HL-60/S4 treated with phorbol 12-myristate 13-acetate at 8.2 ng/mL for 4 days and 3 days (cell line): ENCODE data around the gene ZNF230.

Experiments used
- in situ Hi-C: fragments of 300-500 bp; cut with MboI; formaldehyde crosslinking; loops from 2 replicates; pipeline ENCODE4 v1.15.0; 2022; ENCODE audit warnings: low sequenced_read_pairs

ZNF230 gene

GRCh38 chr19:44002566-44003460, at the start of gene ZNF230:
Gene ZNF230 (plus strand): TSS chr19:44002957. CDS start chr19:44007079, 4,122 bp downstream.
- in situ Hi-C loops, result no loop called here

- in situ Hi-C loops, result no loop called here
These were observed 45.9 kb upstream of the ZNF230 start for GRCh38 chr19:43956827-43957226.

- in situ Hi-C loops, result no loop called here
These were observed 44.9 kb upstream of the ZNF230 start for GRCh38 chr19:43957891-43958290.

- in situ Hi-C loops, result no loop called here
These were observed 42.3 kb upstream of the ZNF230 start for GRCh38 chr19:43960411-43960810.

- in situ Hi-C loops, result no loop called here
These were observed 36.6 kb upstream of the ZNF230 start for GRCh38 chr19:43966079-43966694.

GRCh38 chr19:43976732-43977131, 26.0 kb upstream of the ZNF230 start:
- in situ Hi-C loops, result no loop called here

- in situ Hi-C loops, result no loop called here
These were observed 19.2 kb upstream of the ZNF230 start for GRCh38 chr19:43983544-43983911.

GRCh38 chr19:43983912-43984686, 18.7 kb upstream of the ZNF230 start, which contains the start of gene ZNF155:
Gene ZNF155 (plus strand): TSS chr19:43984188. CDS start chr19:43988544, 4,356 bp downstream.
- in situ Hi-C loops, result no loop called here

- in situ Hi-C loops, result no loop called here
These were observed 18.1 kb upstream of the ZNF230 start for GRCh38 chr19:43984687-43985000.

GRCh38 chr19:43997631-43998290, 5.0 kb upstream of the ZNF230 start:
- in situ Hi-C loops, result no loop called here

GRCh38 chr19:44002212-44002565, 568 bp upstream of the ZNF230 start:
- in situ Hi-C loops, result no loop called here

DNA sequence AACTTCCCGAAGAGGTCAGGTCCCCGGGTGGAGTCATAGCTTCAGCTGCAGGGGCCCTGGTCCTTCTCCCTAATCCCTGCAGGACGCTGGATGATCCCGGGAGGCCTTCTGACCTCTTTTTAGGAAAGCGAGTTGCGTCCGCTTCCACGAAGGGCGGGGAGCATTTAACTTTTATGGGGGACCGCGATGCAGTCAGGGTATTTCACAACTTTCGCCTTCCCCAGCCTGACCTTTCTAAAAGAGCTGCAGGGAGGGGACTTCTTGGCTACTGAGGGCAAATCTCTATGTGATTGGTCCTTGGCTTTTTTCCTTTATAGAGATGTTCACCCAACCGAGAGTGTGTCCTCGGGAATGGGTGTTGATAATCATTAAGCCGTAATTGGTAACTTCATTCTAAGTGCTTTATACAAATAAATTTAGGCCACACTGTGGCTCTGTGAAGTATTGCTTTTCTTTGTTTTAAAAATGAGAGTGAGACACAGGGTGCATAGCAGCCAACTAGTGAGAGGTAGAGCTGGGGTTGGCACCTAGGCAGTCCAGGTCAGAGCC, 778 bp downstream of the ZNF230 start:
- in situ Hi-C loops, result no loop called here

- in situ Hi-C loops, result no loop called here
These were observed 3.2 kb downstream of the ZNF230 start for GRCh38 chr19:44005973-44006372.

- in situ Hi-C loops, result no loop called here
These were observed 4.7 kb downstream of the ZNF230 start for GRCh38 chr19:44007473-44007872.

- in situ Hi-C loops, result no loop called here
These were observed 7.7 kb downstream of the ZNF230 start for GRCh38 chr19:44010468-44010867.

DNA sequence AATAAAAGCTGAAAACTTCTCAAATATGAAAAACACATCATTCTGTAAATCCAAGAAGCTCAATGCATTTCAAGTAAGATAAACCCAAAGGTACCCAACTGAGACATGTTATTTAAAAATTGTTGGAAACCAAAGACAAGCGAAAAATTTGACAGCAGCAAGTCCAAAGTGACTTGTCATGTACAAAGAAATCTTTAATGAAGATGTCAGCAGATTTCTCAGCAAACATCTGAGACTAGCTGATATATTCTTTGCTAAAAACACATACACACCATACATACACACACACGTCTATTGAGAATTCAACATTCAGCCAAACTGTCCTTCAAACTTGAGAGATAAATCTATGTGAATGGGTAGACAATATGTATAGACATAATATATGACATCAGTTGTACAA, 16.7 kb downstream of the ZNF230 start:
- in situ Hi-C loops, result no loop called here

DNA sequence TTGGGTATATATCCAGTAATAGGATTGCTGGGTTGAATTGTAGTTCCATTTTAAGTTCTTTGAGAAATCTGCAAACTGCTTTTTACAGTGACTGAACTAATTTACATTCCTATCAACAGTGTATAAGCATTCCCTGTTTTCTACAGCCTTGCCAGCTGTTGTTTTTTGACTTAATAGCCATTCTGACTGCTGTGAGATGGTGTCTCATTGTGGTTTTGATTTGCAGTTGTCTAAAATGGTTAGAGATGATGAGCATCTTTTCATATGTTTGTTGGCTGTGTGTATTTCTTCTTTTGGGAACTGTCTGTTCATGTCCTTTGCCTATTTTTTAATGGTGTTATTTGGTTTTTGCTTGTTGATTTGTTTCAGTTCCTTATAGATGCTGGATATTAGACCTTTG, 18.5 kb downstream of the ZNF230 start:
- in situ Hi-C loops, result no loop called here

DNA sequence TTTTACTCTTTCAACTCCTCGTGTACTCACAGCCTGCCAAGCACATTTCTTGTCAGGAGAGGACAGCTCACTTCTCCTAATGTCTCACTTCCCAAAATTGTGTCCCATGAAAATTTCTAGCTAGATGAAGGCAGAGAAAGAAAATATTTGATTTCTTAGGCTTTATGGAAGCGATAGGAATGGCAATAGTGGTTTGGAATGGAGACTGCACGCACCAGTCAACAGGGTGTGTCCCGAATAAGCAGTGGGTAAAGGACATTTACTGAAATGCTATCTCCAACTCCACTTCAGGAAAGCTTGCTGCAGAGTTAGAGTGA, 22.1 kb downstream of the ZNF230 start:
- in situ Hi-C loops, result no loop called here

DNA sequence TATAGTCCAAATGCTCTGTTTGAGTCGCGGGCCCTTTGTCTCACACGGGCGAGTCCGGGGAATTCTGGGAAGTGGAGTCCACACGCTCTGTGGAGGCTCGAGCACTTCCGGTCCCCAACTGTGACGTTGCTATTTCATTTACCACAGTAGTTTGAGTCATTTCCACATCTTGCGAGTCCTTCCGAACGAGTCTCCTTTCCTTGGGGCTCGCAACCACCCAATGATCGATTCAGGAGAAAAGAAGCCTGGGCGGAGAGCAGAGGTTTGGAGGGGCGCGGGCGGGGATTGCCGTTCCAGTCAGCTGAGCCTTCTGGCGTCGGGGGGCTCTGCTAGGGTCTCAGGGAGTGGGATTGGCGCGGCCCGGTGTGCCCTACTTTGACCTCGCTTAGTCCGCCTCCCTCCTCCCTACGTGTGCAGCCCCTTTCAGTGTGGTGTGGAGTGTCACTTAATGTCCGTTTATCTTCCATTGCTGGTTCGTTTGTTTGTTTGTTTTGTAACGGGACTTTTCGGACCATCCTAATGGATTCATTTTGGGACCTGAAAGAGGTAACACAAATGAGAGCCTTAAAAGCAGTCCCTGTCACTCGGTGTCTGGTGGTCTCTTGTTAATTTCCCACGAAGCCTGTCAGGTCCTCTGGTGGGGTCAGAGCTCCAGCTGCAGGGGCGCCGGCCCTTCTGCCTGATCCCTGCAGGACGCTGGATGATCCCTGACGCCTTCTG, 22.6 kb downstream of the ZNF230 start, which contains the start of gene ZNF222:
ZNF222 (plus strand) TSS at position 163 of the 720 bp plus-strand sequence; CDS start at position 221, 58 bp downstream.
- in situ Hi-C loops, result no loop called here

GRCh38 chr19:44026622-44027021, 23.9 kb downstream of the ZNF230 start:
- in situ Hi-C loops, result no loop called here
